ENCODE results near the gene HPCAL1. TPM values are rescaled to one million over a fixed set of nuclear protein-coding genes. Genes with fewer than 3 reads are reported as not detected.

Gene HPCAL1
- total and polyA plus RNA-seq, 2 of the 8 experiments (the other 6 are each of a cell fraction or from before 2014, with no cell fraction given) = 5.8 to 8.6 TPM

DNA sequence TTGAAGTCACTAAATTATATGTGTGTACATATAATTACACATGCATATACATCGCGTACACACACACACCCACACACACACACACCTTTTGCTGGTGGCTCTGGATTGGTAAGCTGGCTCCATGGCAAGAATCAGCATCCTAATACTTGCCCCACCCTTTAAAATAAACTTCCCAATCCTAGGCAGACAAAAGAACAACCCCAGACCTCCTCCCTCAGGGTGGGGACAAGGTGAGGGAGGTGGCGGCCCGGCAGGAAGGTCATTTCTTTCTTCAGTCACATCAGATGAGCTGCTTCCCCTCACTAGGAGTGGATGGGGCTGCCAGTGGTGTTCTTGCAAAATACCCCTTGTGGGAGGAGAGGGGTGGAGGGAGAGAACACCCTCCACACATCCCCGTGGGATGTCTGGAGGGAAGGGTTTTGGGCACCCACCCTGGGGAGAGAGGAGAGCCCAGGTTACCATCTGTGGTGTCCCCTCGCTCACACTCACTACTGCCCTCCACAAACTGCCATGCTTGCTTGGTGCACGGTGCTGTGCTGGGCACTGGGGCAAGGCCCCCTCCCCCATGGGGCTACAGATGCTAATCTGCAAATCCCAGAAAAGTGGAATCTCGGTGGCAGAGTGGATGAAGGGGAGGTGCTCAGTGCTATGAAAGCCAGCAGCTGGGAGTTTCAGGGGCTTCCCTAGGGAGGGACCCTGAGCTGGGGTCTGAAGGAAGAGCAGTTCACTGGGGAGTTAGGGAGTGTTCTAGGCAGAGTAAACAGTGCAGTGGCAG is 81.4 kb downstream of the HPCAL1 start:
- FAIRE-seq = no peak
- no peak overlapping the region for H2AFZ ChIP-seq (ENCODE audit: low read length)
- TF ChIP-seq BCL11A (IDR thresholded peaks at IDR 0.05; ENCODE audit: low read depth in 2 of 2, low read length in 2 of 2) (no peak), YY1 (IDR thresholded peaks at IDR 0.05; ENCODE audit: low read depth, low read length) (no peak), SIX5 (IDR thresholded peaks at IDR 0.05; ENCODE audit: low read depth, low read length) (no peak), SP4 (IDR thresholded peaks at IDR 0.05; ENCODE audit: low read length) (no peak), POU5F1 (IDR thresholded peaks at IDR 0.05; ENCODE audit: low read depth, low read length) (no peak)
- TF ChIP-seq, protein P1, sequence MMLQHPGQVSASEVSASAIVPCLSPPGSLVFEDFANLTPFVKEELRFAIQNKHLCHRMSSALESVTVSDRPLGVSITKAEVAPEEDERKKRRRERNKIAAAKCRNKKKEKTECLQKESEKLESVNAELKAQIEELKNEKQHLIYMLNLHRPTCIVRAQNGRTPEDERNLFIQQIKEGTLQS (IDR thresholded peaks at IDR 0.05; ENCODE audit: insufficient read depth, low read depth, low read length) = no peak

More for the DNA sequence above, 81.4 kb downstream of the HPCAL1 start:
- Histone ChIP-seq H3K36me3 (ENCODE audit: control insufficient read depth in 2 of 4, insufficient read depth in 4 of 4, low read length in 3 of 4) (no peaks in the 10 kb centered on the region), H3K4ac (replicated peaks; ENCODE audit: insufficient read length, low read depth, low read length) (no peak overlapping the region), H3K9ac (replicated peaks in 1 of 4; ENCODE audit: extremely low read depth in 1 of 4, low read depth in 3 of 4, low read length in 3 of 4) (no peak overlapping the region), H4K20me1 (replicated peaks in 1 of 2; ENCODE audit: control insufficient read depth in 1 of 2, insufficient read depth in 2 of 2, low read length in 2 of 2) (no peaks in the 10 kb centered on the region), H4K8ac (ENCODE audit: extremely low read depth, insufficient read depth, low read length) (no peak overlapping the region; the same call in 1 of the 2 replicates), H3K23me2 (ENCODE audit: low read depth, low read length) (no peaks in the 10 kb centered on the region), H3K23ac (ENCODE audit: insufficient read length) (no peak overlapping the region), H3K9me3 (ENCODE audit: insufficient read depth in 2 of 2, low read depth in 1 of 2, low read length in 1 of 2) (no peaks in the 10 kb centered on the region), H4K91ac (replicated peaks; ENCODE audit: insufficient read length, low read length) (no peak overlapping the region), H3K4me2 (ENCODE audit: insufficient read depth in 1 of 2, low read depth in 2 of 2, low read length in 2 of 2) (no peak overlapping the region; a peak in 1 of 4 replicates), H3K79me1 (ENCODE audit: low read depth, low read length) (no peaks in the 10 kb centered on the region), H3K56ac (replicated peaks; ENCODE audit: insufficient read length, low read depth, low read length) (no peak overlapping the region), H2BK5ac (ENCODE audit: low read depth, low read length) (no peak overlapping the region), H2AK5ac (ENCODE audit: low read depth, low read length) (no peak overlapping the region), H3K4me3 (ENCODE audit: extremely low read depth in 1 of 4, insufficient read depth in 2 of 4, low read depth in 3 of 4, low read length in 4 of 4) (no peak overlapping the region), H2BK15ac (ENCODE audit: low read length) (no peak overlapping the region), H2BK20ac (ENCODE audit: low read length) (no peak overlapping the region), H3K14ac (ENCODE audit: insufficient read length) (no peak overlapping the region), H2BK120ac (replicated peaks; ENCODE audit: low read depth, low read length) (no peak overlapping the region), H3K79me2 (ENCODE audit: control insufficient read depth in 1 of 2, insufficient read depth in 2 of 2, low read length in 2 of 2) (no peaks in the 10 kb centered on the region), H3K4me1 (replicated peaks in 1 of 4; ENCODE audit: control insufficient read depth in 3 of 4, insufficient read depth in 4 of 4, low read length in 3 of 4) (peaks cover 3 to 14% (median 12%) of the 10 kb centered on the region in 4 experiments), H2BK12ac (ENCODE audit: low read depth, low read length) (no peak overlapping the region), H3K18ac (ENCODE audit: extremely low read depth, low read length) (no peak overlapping the region), H3K27me3 (replicated peaks in 1 of 4; ENCODE audit: control insufficient read depth in 3 of 4, extremely low read depth in 1 of 4, insufficient read depth in 3 of 4, low read length in 3 of 4) (no peaks in the 10 kb centered on the region), H4K5ac (ENCODE audit: insufficient read length, low read depth, low read length) (no peak overlapping the region), H3K27ac (ENCODE audit: low read depth, low read length) (no peak overlapping the region)
- POLR2A ChIA-PET (ENCODE audit: partially characterized antibody) = interaction anchor here (2.4 kb wide), 1 partner anchor 25 kb away, joined by 5 read pairs; no protein-coding TSS in a partner anchor
- no peak for DNase-seq (ENCODE audit: low read depth in 1 of 2, low spot score in 2 of 2)
- WGBS, 2 experiments (ENCODE audit: extremely low coverage in 1 of 2, insufficient coverage in 1 of 2, insufficient read length in 1 of 2, insufficient replicate concordance in 2 of 2, low coverage in 1 of 2, low lambda C conversion rate in 2 of 2, missing lambda C conversion rate in 1 of 2) = 83% methylated on average over 7 of the region's 8 CpGs; no CpG with 5 or more reads in 1 of the 2 experiments
- CTCF ChIA-PET (ENCODE audit: partially characterized antibody) = interaction anchor here (0.6 to 5.7 kb wide), 19 partner anchors 9 to 270 kb away, joined by 3 to 42 read pairs (median 3); no protein-coding TSS in a partner anchor
